Epidermal melanocyte (primary cell): ENCODE data around the gene SPAG6.

Experiments
- DNase-seq: peaks from one replicate; pipeline ENCODE4 v3.0.0; 2011; ENCODE audit warnings: low spot score; ENCODE audit not compliant: insufficient read length

Gene SPAG6

DNA sequence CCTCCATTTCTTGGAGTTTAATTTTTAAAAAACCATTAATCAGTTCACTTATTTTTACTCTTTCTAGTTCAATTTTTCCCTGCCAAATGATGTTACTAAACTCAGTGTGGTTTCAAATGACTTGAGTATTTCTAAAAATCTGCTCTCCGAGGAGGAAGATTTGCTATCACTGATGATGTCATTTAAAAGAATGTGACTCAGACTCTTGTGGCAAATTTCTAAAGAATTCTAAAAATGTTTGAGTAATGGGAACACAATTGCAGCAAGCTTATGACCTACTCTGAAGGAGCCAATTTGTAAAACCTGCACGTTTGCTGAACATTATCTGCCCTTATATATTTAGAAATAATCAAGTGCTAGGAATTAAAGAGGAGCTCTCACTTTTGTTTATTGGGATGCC lies 88.6 kb downstream of the SPAG6 start:
- DNase-seq: no peak

- DNase-seq: no peak
Measured at GRCh38 chr10:22434521-22434920, 89.2 kb downstream of the SPAG6 start.

DNA sequence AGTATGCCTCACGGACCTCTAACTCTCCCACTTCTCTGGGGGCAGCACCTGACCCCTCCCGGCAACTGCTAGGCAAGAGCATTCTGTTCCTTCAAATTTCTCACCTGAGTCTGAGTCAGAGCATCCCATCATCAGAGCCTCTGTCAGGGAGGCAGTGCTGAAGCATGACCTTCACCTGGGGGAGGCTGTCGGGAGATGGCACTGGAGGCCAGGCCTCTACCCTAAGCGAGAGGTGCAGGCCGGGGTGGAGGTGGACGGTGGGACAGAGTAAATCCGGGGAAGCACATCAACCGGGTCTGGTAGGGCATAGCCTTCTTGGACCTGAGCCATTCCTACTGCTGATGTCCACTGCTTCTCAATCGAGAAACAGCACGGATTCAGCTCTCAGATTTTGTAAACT lies 90.4 kb downstream of the SPAG6 start:
- DNase-seq: no peak

DNA sequence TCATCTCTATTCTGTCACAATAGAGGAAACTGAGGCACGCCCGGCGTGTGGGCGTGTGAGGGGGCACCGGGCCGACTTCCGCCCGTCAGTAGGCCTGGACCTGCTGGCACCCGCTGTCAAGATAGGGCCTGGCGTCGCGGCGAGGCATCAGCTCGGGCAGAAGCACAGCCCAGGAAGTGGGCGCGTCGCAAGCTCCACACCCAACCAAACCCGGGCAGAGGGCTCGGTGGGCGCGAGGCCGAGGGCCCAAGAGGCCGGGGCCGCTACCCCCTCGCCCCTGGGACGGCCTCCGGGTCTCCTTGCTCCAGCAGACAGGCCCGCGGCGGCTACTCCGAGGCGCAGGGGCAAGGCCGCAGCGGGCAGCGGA lies 91.2 kb downstream of the SPAG6 start:
- no peak for DNase-seq

GRCh38 chr10:22436893-22437619 lies 91.8 kb downstream of the SPAG6 start:
- DNase-seq: peak; percentile 26

GRCh38 chr10:22437620-22438588 lies 92.6 kb downstream of the SPAG6 start:
- DNase-seq: no peak

- DNase-seq: no peak
Measured at GRCh38 chr10:22438711-22439110, 93.4 kb downstream of the SPAG6 start.

GRCh38 chr10:22442063-22442462 lies 96.8 kb downstream of the SPAG6 start:
- no peak for DNase-seq

- no peak for DNase-seq
Measured at GRCh38 chr10:22442468-22442867, 97.2 kb downstream of the SPAG6 start.

DNA sequence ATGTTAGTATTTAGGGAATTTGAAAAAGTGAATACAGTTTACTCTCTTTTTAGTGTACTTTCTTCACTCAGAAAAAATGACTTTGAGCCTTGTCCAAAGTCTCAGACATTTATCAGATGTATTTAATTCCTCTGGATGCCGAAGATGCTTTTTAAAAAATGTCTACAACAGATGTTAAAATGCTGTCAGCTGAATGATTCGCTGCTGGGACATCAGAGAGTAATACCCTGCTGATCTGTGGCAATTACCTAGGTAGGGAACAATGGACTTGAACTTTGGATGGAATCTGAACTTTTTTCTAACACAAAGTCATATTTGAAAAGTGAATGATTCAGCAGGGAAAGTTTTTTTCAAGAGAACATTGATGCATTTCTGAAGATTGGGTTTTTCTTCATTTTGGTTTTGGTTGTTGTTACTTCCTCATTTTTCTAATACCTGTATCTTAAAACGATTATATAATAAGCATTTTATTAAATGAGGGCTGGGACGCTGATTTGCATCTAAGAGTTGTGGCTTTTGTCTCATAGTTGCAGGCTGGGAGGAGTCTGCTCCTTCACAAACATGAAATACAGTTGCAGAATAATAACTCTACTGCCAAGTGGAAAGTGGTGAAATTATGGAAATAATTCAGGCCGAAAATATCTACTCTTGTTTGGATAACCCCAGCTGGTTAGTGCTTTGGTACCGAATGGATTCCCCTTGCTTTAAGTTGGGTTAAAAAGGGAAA lies 98.0 kb downstream of the SPAG6 start:
- DNase-seq: no peak

DNA sequence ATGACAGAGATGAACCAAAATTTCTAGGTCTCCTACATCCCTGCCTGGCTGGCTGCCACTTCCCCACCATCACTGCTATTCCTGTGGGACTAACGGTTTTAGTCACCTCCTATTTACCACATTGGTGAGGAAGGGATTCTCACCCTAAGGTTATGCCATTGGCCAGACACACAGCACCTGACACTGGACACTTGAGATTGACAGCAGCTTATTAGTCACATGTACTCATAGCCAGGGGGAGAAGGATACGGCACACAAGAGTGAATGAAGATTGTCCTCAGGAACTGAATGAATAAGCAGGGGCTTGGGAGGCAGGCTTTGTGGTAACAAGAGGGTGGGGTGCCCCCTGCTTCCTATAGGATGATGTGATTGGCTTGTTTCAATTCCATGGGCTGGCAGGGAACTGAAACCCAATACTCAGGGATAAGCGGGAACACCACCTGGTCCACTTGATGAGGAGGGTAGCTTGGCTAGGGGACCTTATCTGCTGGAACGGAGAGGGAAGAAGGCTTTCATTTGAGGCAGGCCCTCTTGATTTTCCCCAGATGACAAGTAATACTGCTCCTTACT lies 99.0 kb downstream of the SPAG6 start:
- no peak for DNase-seq

GRCh38 chr10:22445495-22445894 lies 100.2 kb downstream of the SPAG6 start:
- no peak for DNase-seq

DNA sequence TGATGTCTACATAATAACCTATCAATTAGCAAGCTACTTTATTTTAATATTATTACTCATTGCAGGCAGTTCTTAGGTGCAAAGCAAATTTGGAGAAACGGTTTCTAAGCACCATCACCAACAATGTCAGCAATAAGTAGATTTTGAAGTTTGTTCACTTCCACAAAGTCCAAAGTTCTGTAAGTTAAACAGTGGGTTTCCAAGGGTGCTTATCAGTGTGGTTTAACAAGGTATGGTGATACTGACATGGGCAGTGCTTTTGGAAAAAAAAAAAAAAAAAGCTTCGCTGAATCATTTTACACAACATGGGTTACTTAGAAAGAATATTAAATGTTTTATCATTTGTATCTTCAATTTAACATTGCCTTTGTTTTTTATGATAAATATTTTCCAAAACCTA lies 101.8 kb downstream of the SPAG6 start:
- no peak for DNase-seq

GRCh38 chr10:22451346-22451745 lies 106.0 kb downstream of the SPAG6 start:
- no peak for DNase-seq

DNA sequence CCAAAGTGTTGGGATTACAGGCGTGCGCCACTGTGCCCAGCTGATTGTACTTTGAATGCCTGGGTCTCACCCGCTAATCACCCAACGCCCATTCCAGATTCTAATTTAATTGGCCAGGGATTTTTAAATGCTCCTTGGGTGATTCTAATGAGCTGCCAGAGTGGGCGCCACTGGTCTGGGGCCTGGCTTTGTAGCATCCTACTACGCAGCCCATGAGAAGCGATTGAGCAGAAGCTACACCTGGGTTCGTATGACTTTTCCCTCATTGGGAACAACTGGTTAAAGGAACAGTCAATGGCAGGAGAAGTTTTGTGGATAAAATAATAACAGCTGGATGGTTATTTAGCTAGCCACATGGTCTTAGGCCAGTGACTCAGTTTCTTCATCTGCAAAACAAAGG lies 108.0 kb downstream of the SPAG6 start:
- DNase-seq: no peak

DNA sequence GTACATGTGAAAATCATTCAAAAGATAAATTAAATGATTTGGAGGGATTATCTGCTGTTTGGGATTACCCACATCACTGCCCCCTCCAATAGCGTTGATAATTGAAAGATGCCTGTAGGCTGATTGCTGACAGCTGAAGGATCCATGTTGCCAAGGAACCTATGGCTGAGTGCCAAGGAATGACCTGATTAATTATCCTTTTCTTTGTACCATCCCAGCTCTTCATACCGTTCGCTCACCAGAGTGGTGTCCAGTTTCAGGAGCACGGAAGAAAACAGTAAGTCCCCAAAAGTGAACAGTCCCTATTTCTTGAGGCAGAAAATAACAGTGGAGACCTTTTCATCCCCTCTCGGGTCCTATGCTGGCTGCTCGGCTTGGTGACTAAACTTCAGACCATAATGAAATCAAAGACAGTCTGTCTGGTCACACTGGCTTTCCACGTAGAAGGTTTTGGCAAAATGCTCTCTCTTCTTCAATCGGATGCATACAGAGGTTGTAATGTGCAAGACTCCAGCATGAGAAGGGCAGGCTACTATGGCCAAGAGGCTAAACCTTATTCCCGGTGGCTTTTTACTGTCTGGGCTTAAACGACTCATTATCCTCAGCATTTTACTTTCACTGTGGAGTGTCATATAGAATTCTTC lies 108.8 kb downstream of the SPAG6 start:
- no peak for DNase-seq

DNA sequence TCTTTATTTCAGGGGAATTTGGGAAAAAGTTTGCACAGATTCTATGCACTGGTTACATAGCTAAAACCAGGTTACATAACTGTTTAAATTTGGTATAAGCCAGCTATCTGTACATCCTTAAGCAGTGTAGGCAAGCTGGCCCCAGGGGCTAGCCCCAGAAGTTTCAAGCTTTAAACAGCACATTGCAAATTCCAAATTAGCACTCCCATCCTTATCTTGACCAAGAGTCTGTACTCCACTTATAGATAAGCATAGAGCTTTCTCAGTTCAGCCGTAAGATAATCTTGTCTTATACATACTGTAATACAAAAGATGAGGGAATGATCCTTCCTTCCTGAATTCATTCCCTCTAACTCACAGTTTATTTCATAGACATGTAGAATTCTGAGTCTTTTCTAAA lies 109.3 kb downstream of the SPAG6 start:
- DNase-seq: no peak

DNA sequence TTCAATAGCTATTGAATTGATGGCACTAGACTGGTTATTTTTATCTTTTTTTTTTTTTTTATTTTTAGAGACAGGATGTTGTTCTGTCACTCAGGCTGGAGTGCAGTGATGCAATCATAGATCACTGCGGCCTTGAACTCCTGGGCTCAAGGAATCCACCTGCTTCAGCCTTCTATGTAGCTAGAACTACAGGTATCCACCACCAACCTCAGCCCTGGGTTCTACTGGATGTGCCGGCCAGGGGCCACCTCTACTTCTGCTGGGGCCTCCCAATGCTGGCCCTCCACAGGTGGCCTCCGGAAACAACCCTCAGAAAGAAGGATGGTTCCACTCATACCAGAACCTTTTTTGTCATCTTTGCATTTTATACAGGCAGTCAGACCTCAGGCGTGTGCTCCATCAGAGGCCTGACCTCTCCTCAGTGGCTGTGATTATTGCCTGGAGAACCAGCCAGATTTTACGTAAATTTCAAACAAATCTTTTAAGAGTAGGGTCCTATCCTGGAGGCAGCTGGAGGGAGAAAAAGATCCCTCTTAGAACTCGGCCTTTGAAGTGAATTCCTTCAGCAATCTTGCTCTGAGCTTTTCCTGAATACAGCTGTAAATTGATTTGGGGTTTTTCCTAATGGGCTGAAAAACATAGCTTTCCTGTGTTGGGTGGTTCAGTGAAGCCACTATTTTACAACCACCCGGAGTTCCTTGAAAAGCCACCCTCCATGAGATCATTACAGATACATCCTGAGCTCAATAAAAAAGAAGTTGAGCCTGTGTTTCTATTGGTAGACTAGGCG lies 110.0 kb downstream of the SPAG6 start:
- DNase-seq: no peak

GRCh38 chr10:22456486-22456885 lies 111.2 kb downstream of the SPAG6 start:
- DNase-seq: no peak

DNA sequence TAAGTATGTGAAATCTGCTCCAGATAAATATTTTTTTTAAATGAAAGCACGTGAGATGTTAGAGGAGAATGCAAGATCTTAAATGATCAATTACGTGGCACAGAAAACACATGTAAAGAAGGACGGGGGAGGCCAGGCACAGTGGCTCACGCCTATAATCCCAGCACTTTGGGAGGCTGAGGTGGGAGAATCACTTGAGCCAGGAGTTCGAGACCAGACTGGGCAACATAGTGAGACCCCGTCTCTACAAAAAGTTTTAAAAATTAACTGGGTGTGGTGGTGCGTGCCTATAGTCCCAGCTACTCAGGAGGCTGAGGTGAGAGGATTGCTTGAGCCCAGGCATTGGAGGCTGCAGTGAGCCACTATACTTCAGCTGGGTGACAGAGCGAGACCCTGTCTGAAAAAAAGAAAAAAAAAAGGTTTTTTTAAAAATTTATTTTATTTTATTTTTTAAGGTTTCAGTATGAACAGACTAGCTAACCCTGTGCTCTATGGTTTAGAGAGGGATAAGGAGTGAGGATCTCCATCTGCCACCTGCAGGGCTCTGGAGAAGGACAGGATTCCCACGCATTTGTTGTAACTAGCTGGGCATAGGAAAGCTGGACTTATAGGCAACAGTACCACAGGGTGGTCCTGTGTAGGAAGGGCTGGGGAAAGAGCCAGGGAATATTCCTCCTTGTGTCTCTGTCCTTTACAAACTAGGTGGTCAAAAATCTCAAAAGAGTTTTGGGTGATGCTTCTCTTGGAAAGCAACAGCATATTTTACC lies 113.2 kb downstream of the SPAG6 start:
- DNase-seq: no peak
